ENCODE results near the gene HCN4.

Gene HCN4

GRCh38 chr15:73287019-73287418 lies 81.7 kb downstream of the HCN4 start:
- no peak for DNase-seq

GRCh38 chr15:73286311-73286710 lies 82.4 kb downstream of the HCN4 start:
- no peak for DNase-seq

- DNase-seq: no peak
Measured at GRCh38 chr15:73284090-73284716, 84.6 kb downstream of the HCN4 start.

GRCh38 chr15:73283366-73283962 lies 85.3 kb downstream of the HCN4 start:
- no peak for DNase-seq

- DNase-seq: no peak
Measured at GRCh38 chr15:73282567-73283365, 86.0 kb downstream of the HCN4 start.

- DNase-seq: no peak
Measured at GRCh38 chr15:73275862-73276261, 92.9 kb downstream of the HCN4 start.

GRCh38 chr15:73273181-73274002 lies 95.4 kb downstream of the HCN4 start:
- peak; percentile 19 for DNase-seq

- no peak for DNase-seq
Measured at GRCh38 chr15:73270366-73271097, 98.2 kb downstream of the HCN4 start.
